ENCODE measurements around the gene SLC27A2.

Gene SLC27A2

GRCh38 chr15:50231761-50232160, 49.8 kb downstream of the SLC27A2 start:
- H3K4me3 ChIP-seq, result no peak overlapping the region
- H3K4me1 ChIP-seq, result peaks cover 0 to 7% (median 0%) of the 10 kb centered on the region in 10 experiments; a peak in 3 of 20 replicates
- H3K4me2 ChIP-seq, result peak overlapping the region in 1 of 11 experiments; percentile 21; a peak in 1 of 22 replicates
- no peak overlapping the region for H3K9ac ChIP-seq
- no peaks in the 10 kb centered on the region for H3K27me3 ChIP-seq
- peaks cover 0 to 91% (median 21%) of the 10 kb centered on the region in 11 experiments; a peak in 14 of 22 replicates for H3K36me3 ChIP-seq
- no peaks in the 10 kb centered on the region for H4K20me1 ChIP-seq
- no peaks in the 10 kb centered on the region for H3K9me3 ChIP-seq (replicated peaks in 1 of 11)
- H3K27ac ChIP-seq, result no peak overlapping the region
- no peak for TF ChIP-seq Cebpa-rat (IDR thresholded peaks at IDR 0.05)

GRCh38 chr15:50232791-50233190, 50.8 kb downstream of the SLC27A2 start:
- Histone ChIP-seq H3K27ac (no peak overlapping the region), H3K9ac (no peak overlapping the region), H3K4me2 (no peak overlapping the region), H3K36me3 (peaks cover 0 to 89% (median 13%) of the 10 kb centered on the region in 11 experiments; a peak in 15 of 22 replicates), H4K20me1 (no peaks in the 10 kb centered on the region), H3K4me3 (no peak overlapping the region), H3K9me3 (replicated peaks in 1 of 11) (no peaks in the 10 kb centered on the region), H3K4me1 (peaks cover 0 to 7% (median 0%) of the 10 kb centered on the region in 10 experiments; a peak in 3 of 20 replicates), H3K27me3 (no peaks in the 10 kb centered on the region)
- TF ChIP-seq Cebpa-rat (IDR thresholded peaks at IDR 0.05), result no peak

- H3K27me3 ChIP-seq, result no peaks in the 10 kb centered on the region
These were observed 51.3 kb downstream of the SLC27A2 start for GRCh38 chr15:50233192-50233736.

GRCh38 chr15:50234764-50235163, 52.8 kb downstream of the SLC27A2 start:
- no peaks in the 10 kb centered on the region for H3K27me3 ChIP-seq
- no peaks in the 10 kb centered on the region for H3K9me3 ChIP-seq (replicated peaks in 1 of 11)
- no peak overlapping the region for H3K9ac ChIP-seq
- H4K20me1 ChIP-seq, result no peaks in the 10 kb centered on the region
- H3K36me3 ChIP-seq, result peaks cover 0 to 70% (median 6%) of the 10 kb centered on the region in 11 experiments; a peak in 12 of 22 replicates
- TF ChIP-seq Cebpa-rat (IDR thresholded peaks at IDR 0.05), result no peak
- H3K4me2 ChIP-seq, result no peak overlapping the region
- peaks cover 0 to 7% (median 0%) of the 10 kb centered on the region in 10 experiments; a peak in 3 of 20 replicates for H3K4me1 ChIP-seq
- no peak overlapping the region for H3K27ac ChIP-seq
- no peak overlapping the region for H3K4me3 ChIP-seq

More at GRCh38 chr15:50233192-50233736, 51.3 kb downstream of the SLC27A2 start:
- H3K9me3 ChIP-seq (replicated peaks in 1 of 11), result no peaks in the 10 kb centered on the region
- no peaks in the 10 kb centered on the region for H4K20me1 ChIP-seq
- peaks cover 0 to 84% (median 12%) of the 10 kb centered on the region in 11 experiments; a peak in 13 of 22 replicates for H3K36me3 ChIP-seq
- H3K27ac ChIP-seq, result no peak overlapping the region
- H3K4me2 ChIP-seq, result no peak overlapping the region
- H3K9ac ChIP-seq, result no peak overlapping the region
- TF ChIP-seq Cebpa-rat (IDR thresholded peaks at IDR 0.05), result no peak
- peaks cover 0 to 7% (median 0%) of the 10 kb centered on the region in 10 experiments; a peak in 3 of 20 replicates for H3K4me1 ChIP-seq
- no peak overlapping the region for H3K4me3 ChIP-seq

- Histone ChIP-seq H4K20me1 (no peaks in the 10 kb centered on the region), H3K27ac (no peak overlapping the region), H3K4me3 (no peak overlapping the region), H3K4me2 (no peak overlapping the region), H3K9ac (no peak overlapping the region), H3K27me3 (no peaks in the 10 kb centered on the region), H3K4me1 (peaks cover 0 to 7% (median 0%) of the 10 kb centered on the region in 10 experiments; a peak in 3 of 20 replicates), H3K36me3 (peaks cover 0 to 64% (median 6%) of the 10 kb centered on the region in 11 experiments; a peak in 12 of 22 replicates), H3K9me3 (replicated peaks in 1 of 11) (no peaks in the 10 kb centered on the region)
- no peak for TF ChIP-seq Cebpa-rat (IDR thresholded peaks at IDR 0.05)
These were observed 53.8 kb downstream of the SLC27A2 start for GRCh38 chr15:50235794-50236193.

GRCh38 chr15:50236433-50236832, 54.4 kb downstream of the SLC27A2 start:
- H3K27ac ChIP-seq, result no peak overlapping the region
- no peak overlapping the region for H3K9ac ChIP-seq
- H4K20me1 ChIP-seq, result no peaks in the 10 kb centered on the region
- H3K27me3 ChIP-seq, result no peaks in the 10 kb centered on the region
- peaks cover 0 to 58% (median 6%) of the 10 kb centered on the region in 11 experiments; a peak in 12 of 22 replicates for H3K36me3 ChIP-seq
- TF ChIP-seq Cebpa-rat (IDR thresholded peaks at IDR 0.05), result no peak
- H3K4me3 ChIP-seq, result no peak overlapping the region
- no peak overlapping the region for H3K4me2 ChIP-seq
- H3K4me1 ChIP-seq, result peaks cover 0 to 5% (median 0%) of the 10 kb centered on the region in 10 experiments; a peak in 3 of 20 replicates
- H3K9me3 ChIP-seq (replicated peaks in 1 of 11), result no peaks in the 10 kb centered on the region

GRCh38 chr15:50238255-50238654, 56.3 kb downstream of the SLC27A2 start:
- no peaks in the 10 kb centered on the region for H3K9me3 ChIP-seq (replicated peaks in 1 of 11)
- H3K4me2 ChIP-seq, result no peak overlapping the region
- no peak for TF ChIP-seq Cebpa-rat (IDR thresholded peaks at IDR 0.05)
- no peak overlapping the region for H3K27ac ChIP-seq
- no peaks in the 10 kb centered on the region for H3K27me3 ChIP-seq
- H3K4me1 ChIP-seq, result no peaks in the 10 kb centered on the region
- H3K9ac ChIP-seq, result no peak overlapping the region
- H3K4me3 ChIP-seq, result no peak overlapping the region
- peaks cover 0 to 40% (median 6%) of the 10 kb centered on the region in 11 experiments; a peak in 12 of 22 replicates for H3K36me3 ChIP-seq
- H4K20me1 ChIP-seq, result no peaks in the 10 kb centered on the region

- peak overlapping the region in 1 of 11 experiments; percentile 15; a peak in 1 of 22 replicates for H3K4me2 ChIP-seq
- no peak for TF ChIP-seq Cebpa-rat (IDR thresholded peaks at IDR 0.05)
- no peak overlapping the region for H3K4me3 ChIP-seq
- peaks cover 0 to 7% (median 0%) of the 10 kb centered on the region in 10 experiments; a peak in 5 of 20 replicates for H3K4me1 ChIP-seq
- H3K9ac ChIP-seq, result no peak overlapping the region
- H3K36me3 ChIP-seq, result peaks cover 0 to 8% (median 0%) of the 10 kb centered on the region in 11 experiments; a peak in 6 of 22 replicates
- no peaks in the 10 kb centered on the region for H4K20me1 ChIP-seq
- H3K9me3 ChIP-seq (replicated peaks in 1 of 11), result no peaks in the 10 kb centered on the region
- no peaks in the 10 kb centered on the region for H3K27me3 ChIP-seq
- H3K27ac ChIP-seq, result no peak overlapping the region
These were observed 59.9 kb downstream of the SLC27A2 start for GRCh38 chr15:50241684-50242450.

- Histone ChIP-seq H3K4me2 (no peak overlapping the region), H4K20me1 (no peaks in the 10 kb centered on the region), H3K9ac (no peak overlapping the region), H3K27me3 (no peaks in the 10 kb centered on the region), H3K27ac (no peak overlapping the region), H3K4me1 (peaks cover 19 to 29% (median 20%) of the 10 kb centered on the region in 10 experiments), H3K9me3 (replicated peaks in 1 of 11) (no peaks in the 10 kb centered on the region), H3K36me3 (no peaks in the 10 kb centered on the region), H3K4me3 (no peak overlapping the region)
- TF ChIP-seq Cebpa-rat (IDR thresholded peaks at IDR 0.05), result peak in 1 of 11 experiments; percentile 51; a peak in 1 of 22 replicates
These were observed 62.2 kb downstream of the SLC27A2 start for GRCh38 chr15:50244153-50244552.
